OCI-LY3 (cell line): ENCODE data around the gene ENKD1.

Source experiments
- CTCF ChIP-seq: fragments of 200-600, 300-600 bp; sonication (generic); IDR thresholded peaks from 2 replicates; pipeline ENCODE4 v1.5.1; 2014; ENCODE audit warnings: antibody characterized with exemption, low read length, low read depth
- EZH2phosphoT487 ChIP-seq: fragments of 200-600 bp; shearing (Covaris generic); IDR thresholded peaks from 2 replicates; pipeline ENCODE4 v1.6.1; 2018; ENCODE audit warnings: antibody characterized with exemption, mixed run types, low read depth

GRCh38 chr16:67641779-67642708, 24.5 kb downstream of the ENKD1 start:
- TF ChIP-seq CTCF (no peak), EZH2phosphoT487 (no peak)
